NCI-H2107 treated with DMSO at 0.1 percent for 48 hours (cell line): ENCODE data around the gene HOXD8.

Experiments used
- DNase-seq: peaks from one replicate; lab custom pipeline; 2025; ENCODE audit not compliant: unreplicated experiment; lab: John Stamatoyannopoulos, UW

Gene HOXD8

GRCh38 chr2:176128172-176128981 lies 1.1 kb upstream of the HOXD8 start:
- no peak for DNase-seq

DNA sequence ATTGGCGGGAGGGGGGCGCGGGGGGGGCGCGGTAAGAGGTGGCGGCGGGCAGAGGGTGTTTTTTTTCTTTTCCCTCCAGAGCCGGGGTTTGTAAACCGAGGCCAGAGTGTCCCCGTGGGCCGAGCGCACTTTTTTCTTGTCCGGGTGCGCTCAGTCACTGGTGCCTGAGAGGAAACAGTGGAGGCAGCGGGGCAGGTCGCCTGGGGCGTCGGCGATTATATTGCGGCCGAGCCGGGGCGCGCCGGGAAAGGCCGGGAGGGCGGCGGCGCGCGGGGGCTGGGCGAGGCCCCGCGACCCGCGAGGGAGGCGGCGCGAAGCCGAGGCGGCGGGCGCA lies 275 bp downstream of the HOXD8 start:
- no peak for DNase-seq

GRCh38 chr2:176130147-176130956 lies 847 bp downstream of the HOXD8 start:
- DNase-seq, result no peak

DNA sequence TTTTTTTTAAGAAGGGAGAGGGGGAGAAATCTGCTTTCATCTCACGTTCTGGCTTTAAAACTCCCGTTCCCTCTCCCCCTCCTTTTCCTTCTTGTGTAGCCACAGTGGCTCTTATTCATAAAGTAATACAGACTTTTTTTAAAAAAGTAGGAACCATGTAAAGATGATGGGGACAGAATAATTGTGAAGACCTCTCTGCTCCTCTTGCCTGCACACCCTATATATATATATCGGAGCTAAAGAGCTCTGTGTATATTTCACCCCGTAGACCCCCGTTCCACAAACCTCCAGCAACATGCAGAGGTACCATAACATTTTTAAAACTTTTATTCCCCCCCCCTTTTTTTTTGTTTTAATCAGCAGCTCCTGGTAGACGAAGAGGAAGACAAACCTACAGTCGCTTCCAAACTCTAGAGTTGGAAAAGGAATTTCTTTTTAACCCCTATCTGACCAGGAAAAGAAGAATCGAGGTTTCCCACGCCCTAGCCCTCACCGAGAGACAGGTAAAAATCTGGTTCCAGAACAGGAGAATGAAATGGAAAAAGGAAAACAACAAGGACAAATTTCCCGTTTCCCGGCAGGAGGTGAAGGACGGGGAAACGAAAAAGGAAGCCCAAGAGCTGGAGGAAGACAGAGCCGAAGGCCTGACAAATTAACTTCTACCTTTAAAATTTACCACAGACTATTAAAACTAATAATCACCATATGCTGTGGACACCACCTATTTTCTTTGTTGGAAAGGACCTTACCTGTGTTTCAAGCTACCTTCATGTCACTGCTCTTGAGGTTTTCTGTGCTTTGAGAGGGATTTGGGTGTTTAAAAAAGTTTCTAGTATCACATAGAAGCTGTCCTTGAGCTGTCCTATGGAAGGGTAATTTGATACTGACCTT lies 1.7 kb downstream of the HOXD8 start:
- no peak for DNase-seq

DNA sequence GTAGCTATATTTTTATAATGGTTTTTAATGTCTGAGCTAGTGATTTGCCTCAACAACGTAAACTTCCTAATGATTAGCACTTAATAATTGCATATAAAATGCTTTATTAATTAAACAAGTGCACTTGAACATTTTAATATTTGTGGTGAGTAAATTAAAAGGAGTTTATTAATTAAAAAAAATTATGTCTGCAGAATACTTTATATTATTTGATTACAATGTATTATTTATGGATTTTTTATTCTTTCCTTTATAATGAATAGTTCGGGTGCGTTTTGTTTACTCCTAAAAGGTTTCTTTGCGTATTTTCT lies 2.3 kb downstream of the HOXD8 start:
- DNase-seq, result no peak

DNA sequence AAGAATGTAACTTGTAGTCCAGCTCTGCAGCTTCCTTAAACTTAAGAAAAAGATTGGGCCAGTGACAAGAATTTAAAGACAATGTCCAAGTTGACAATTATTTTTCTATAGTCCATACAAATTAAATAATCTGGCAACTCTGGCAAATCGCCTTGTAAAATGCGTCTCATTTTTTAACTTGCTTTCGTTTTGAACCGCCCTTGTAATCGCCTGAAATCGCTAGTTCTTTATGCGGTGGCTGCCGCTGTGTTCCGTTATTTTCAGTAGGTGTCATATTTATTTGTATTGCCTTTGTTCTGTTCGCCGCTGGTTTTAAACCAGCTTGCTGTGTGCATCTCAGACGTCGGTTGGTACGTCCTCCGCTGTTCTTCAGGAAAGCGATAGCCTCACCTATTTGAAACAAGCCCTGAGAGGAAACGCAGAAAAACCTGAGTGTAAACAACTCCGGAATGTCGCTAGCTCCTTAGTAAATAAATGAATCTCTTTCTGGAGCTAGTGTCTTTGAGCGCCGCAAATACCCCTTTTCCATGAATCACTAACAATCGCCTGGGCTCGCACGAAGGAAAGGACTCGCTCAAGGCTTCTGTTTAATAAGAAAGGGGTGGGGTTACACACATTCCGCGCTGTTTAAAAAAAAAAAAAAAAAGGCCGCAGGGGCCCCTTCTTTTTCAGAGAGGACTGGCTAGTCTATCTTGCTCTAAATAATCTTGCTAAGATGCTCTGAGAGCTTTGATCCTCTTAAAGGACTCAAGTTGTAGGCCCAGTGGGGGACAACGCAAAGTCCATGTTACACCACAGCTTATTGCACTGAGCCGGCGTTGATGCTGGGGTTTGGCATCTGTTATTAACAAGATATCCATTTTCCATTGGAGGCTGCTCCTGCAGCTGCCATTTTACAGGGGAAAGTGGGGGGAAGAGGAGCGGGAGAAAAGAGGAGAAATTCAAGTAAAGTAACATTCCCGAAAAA lies 3.0 kb downstream of the HOXD8 start:
- no peak for DNase-seq

DNA sequence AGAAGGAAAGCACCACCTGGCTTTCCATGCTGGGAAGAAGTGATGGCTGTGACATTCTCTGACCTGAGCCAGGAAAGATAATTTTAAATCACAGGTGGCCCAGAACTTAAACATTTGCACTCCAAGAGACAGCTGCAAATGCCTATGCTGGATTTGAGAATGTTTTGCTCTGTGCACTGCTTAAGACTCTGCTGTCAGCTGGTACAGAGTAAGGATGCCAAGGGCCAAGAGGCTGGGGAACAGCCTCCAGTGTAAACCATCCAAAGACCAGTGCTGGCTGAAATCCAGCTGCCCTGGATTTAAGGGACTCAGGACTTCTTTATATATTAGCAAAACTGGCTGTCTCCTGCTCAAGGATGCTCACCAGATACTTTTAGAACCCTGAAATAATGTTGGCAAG lies 3.9 kb downstream of the HOXD8 start:
- DNase-seq, result no peak

DNA sequence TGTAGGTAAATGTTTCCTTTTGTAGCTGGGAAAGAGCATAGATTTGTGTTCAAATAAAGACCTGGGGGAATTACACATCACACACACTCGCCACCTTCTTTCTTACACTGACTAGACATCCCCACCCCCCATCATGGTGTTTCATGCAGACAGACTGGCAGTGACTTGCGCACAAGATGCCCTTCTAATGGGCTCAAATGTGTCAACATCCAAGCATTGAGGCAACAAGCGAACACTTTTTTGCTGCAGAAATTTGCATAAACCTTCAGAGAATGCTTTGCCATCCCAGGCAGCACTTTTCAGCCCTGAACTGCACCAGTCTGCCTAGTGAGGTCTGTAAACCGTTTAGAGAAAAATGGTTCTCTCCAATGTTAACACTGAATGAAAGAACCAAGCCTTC lies 4.5 kb downstream of the HOXD8 start:
- no peak for DNase-seq

DNA sequence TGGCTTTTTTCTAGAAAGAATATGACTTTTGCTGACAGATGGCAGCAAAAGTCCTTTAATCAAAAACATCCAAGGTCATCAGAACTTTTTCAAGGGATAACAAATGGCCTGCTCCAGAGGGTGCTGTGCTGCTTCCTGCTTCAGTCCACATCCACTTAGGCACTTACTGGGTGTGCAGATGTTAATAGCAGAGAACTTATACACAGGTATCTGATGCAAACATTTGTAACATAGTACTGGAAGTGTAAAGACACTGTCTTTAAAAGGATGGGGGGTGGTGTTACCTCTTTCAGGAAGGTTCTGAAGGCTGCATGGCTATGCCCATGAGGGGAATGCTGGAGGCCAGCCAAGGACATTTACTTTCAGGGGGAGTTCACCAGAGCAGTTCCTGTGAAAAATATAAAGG lies 5.5 kb downstream of the HOXD8 start:
- no peak for DNase-seq

- DNase-seq, result no peak
Observed at GRCh38 chr2:176136374-176137251, 7.1 kb downstream of the HOXD8 start.

GRCh38 chr2:176137252-176137580 lies 7.7 kb downstream of the HOXD8 start:
- DNase-seq, result no peak

DNA sequence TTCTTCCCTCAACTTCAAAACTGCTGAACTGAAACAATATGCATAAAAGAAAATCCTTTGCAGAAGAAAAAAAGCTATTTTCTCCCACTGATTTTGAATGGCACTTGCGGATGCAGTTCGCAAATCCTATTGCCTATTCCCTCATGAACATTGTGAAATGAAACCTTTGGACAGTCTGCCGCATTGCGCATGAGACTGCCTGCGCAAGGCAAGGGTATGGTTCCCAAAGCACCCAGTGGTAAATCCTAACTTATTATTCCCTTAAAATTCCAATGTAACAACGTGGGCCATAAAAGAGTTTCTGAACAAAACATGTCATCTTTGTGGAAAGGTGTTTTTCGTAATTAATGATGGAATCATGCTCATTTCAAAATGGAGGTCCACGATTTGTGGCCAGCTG lies 8.4 kb downstream of the HOXD8 start:
- no peak for DNase-seq

- no peak for DNase-seq
Observed at GRCh38 chr2:176138526-176138922, 9.0 kb downstream of the HOXD8 start.

DNA sequence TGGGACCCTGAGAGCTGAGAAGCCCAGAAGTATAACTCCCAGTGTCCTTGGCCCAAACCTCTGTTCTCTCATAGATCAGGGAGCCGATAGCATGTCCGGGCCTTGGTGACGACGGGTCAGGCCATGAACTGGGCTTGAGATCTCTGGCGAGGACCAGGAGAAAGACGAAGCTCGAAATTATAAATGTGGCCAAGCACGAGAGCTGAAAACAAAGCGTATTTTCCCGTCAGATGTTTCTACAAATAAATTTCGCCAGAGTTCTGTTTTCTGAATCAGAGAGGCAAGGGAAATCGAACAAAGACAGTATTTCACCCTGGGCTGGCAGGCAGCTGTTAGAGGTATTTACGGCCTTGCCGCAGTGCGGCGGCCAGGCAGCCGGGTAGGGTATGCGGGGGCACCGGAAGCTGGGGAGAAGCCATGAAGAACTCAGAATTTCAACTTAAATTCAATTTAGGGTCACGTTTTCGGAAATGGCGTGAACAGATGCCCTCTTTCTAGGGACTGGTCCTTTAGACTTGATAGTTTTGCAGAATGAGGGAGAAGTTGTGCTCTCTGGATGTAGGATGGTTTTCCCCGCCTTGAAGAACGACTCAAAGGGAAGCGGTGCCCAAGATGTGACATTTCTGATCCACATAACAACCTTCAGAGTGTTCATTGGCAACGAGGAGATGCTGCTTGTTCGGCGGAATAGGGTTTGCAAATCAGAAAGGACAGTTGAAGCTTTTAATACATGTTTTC lies 9.6 kb downstream of the HOXD8 start:
- no peak for DNase-seq

- DNase-seq, result no peak
Observed at GRCh38 chr2:176139661-176140512, 10.4 kb downstream of the HOXD8 start.

DNA sequence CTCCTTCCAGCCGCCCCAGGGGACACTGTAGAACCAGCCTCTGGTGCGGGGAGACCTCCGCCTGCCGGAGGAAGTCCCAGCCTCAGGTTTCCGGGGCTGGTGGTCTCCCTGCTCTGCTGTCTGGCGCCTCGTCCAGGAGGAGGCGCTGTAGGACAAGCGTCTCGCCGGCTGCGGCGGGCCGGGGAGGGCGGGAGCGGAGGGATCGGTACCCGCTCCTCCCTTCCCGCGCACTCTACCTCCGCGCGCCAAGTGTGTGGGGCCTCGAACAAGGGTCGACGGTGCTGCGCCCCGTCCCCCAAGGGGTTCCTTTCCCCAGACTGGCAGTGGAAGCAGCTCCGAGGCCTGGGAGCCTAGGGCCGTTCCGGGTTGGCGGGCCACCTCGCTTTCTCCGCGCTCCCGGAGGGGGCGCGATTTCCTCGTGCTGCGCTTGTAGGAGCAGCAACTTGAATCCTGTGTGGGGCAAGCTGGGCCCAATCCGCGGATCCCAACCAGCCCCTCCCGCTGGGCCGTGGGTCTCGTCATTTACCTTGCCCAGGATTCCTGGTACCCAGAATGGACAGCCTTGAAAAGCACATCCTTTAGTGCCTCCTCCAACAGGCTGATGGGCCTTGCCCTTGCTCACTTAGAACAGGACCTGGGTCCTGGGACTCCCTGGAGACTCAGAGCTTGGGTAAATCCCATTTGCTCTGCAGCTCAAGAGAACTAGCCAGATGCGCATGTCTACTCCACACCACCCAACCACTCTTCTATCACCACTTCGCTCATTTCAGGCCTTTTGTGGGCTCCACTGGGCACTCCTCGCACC lies 11.2 kb downstream of the HOXD8 start:
- DNase-seq, result no peak

DNA sequence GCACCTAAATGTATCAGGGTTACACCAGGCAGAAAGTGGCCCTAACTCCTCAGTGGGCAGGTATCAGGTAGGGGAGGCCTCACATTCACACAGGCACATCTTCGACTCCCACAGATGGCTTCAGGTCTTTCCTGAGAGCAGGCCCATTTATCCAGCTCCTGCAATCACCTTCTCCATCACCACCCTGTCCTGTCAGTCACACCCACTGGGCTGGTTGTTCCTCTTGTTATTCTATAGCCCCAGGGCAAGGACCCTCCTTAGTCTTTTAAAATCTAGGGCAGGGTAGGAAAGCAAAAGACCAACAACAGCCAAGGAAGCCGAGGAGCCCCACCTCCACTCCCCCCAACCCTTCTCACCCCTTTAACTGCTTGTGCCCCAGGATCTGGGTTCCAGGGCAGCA lies 12.8 kb downstream of the HOXD8 start:
- DNase-seq, result no peak
